Thyroid gland (tissue), 4 donors: ENCODE measurements around the gene KCNC3.

ENCODE experiments used
- CTCF ChIP-seq, 6 experiments: fragments of 200-600 bp in 3 of 6; fragments of 450-650 bp in 3 of 6; sonication (generic) in 3 of 6; IDR thresholded peaks; one replicate each; pipeline ENCODE4 v1.5.1; 2016 to 2019; ENCODE audit warnings: antibody characterized with exemption in 6 of 6, mild to moderate bottlenecking in 2 of 6, inconsistent platforms in 1 of 6, moderate library complexity in 1 of 6
- POLR2A ChIP-seq, 2 donors: fragments of 450-650 bp; IDR thresholded peaks; one replicate each; pipeline ENCODE4 v1.6.1; 2017; ENCODE audit warnings: antibody characterized with exemption in 2 of 2, mild to moderate bottlenecking in 2 of 2, moderate library complexity in 1 of 2

GRCh38 chr19:50319156-50319555, 10.0 kb downstream of the KCNC3 start:
- TF ChIP-seq CTCF (IDR thresholded peaks at IDR 0.05) (no peak), POLR2A (IDR thresholded peaks at IDR 0.05) (no peak)
